NCI-H82 treated with DMSO at 0.1 percent for 48 hours (cell line): ENCODE measurements around the gene USP22.
A peak's percentile ranks its signal among the peaks of the same experiment; 100 is the strongest.

Source experiments
- DNase-seq: peaks from one replicate; lab custom pipeline; 2025; ENCODE audit not compliant: unreplicated experiment; lab: John Stamatoyannopoulos, UW

USP22 gene

GRCh38 chr17:21049457-21049856, 6.6 kb upstream of the USP22 start:
- DNase-seq: no peak

GRCh38 chr17:21046216-21046615, 3.4 kb upstream of the USP22 start:
- no peak for DNase-seq

GRCh38 chr17:21044971-21045370, 2.2 kb upstream of the USP22 start:
- no peak for DNase-seq

GRCh38 chr17:21043296-21044232, 753 bp upstream of the USP22 start:
- DNase-seq: peak; percentile 98

- peak; percentile 60 for DNase-seq
These were observed 912 bp downstream of the USP22 start for GRCh38 chr17:21041741-21042457.

GRCh38 chr17:21039839-21040575, 2.8 kb downstream of the USP22 start:
- peak; percentile 87 for DNase-seq

GRCh38 chr17:21037117-21037803, 5.6 kb downstream of the USP22 start:
- no peak for DNase-seq

- DNase-seq: no peak
These were observed 6.4 kb downstream of the USP22 start for GRCh38 chr17:21036361-21036881.

- DNase-seq: no peak
These were observed 7.4 kb downstream of the USP22 start for GRCh38 chr17:21035406-21035805.

GRCh38 chr17:21034340-21035235, 8.2 kb downstream of the USP22 start:
- DNase-seq: no peak

- DNase-seq: no peak
These were observed 9.5 kb downstream of the USP22 start for GRCh38 chr17:21033350-21033749.

- DNase-seq: no peak
These were observed 10.9 kb downstream of the USP22 start for GRCh38 chr17:21031756-21032396.

- no peak for DNase-seq
These were observed 12.4 kb downstream of the USP22 start for GRCh38 chr17:21030375-21030774.

- DNase-seq: no peak
These were observed 13.3 kb downstream of the USP22 start for GRCh38 chr17:21029515-21029914.

- no peak for DNase-seq
These were observed 13.8 kb downstream of the USP22 start for GRCh38 chr17:21029036-21029435.

- no peak for DNase-seq
These were observed 14.6 kb downstream of the USP22 start for GRCh38 chr17:21028192-21028591.

- DNase-seq: no peak
These were observed 15.8 kb downstream of the USP22 start for GRCh38 chr17:21027031-21027430.

GRCh38 chr17:21025451-21025850, 17.4 kb downstream of the USP22 start:
- DNase-seq: no peak

- no peak for DNase-seq
These were observed 18.8 kb downstream of the USP22 start for GRCh38 chr17:21024024-21024423.
